Measurements from ENCODE around the gene SLC7A6.

SLC7A6 gene

GRCh38 chr16:68348639-68349445, 84.5 kb downstream of the SLC7A6 start:
- DNase-seq = no peak

GRCh38 chr16:68349838-68350410, 85.6 kb downstream of the SLC7A6 start:
- DNase-seq = no peak

GRCh38 chr16:68350813-68351350, 86.6 kb downstream of the SLC7A6 start:
- DNase-seq = no peak
